HG02970 (cell line): Measurements from ENCODE around the gene PAOX.
A peak's percentile ranks its signal among the peaks of the same experiment; 100 is the strongest.
"Not testable (repeated sequence)": the region's sequence is repeated elsewhere in the genome, so short reads cannot be mapped to it uniquely, and the experiment has no call there.

Experiments used
- ATAC-seq: cut with Tn5 transposase; IDR thresholded peaks from one replicate; pipeline ENCODE4 v1.9.1; 2021; ENCODE audit warnings: mild to moderate bottlenecking, moderate library complexity, moderate number of reproducible peaks; ENCODE audit not compliant: unreplicated experiment, low FRiP score

PAOX gene

GRCh38 chr10:133379801-133380666 lies 972 bp downstream of the PAOX start:
- no peak for ATAC-seq

- ATAC-seq, result no peak
Measured at GRCh38 chr10:133381036-133381435, 2.0 kb downstream of the PAOX start.

GRCh38 chr10:133383551-133383950 lies 4.5 kb downstream of the PAOX start:
- no peak for ATAC-seq

GRCh38 chr10:133384071-133384470 lies 5.0 kb downstream of the PAOX start:
- ATAC-seq, result no peak

GRCh38 chr10:133385214-133385613 lies 6.2 kb downstream of the PAOX start:
- no peak for ATAC-seq

GRCh38 chr10:133386951-133387350 lies 7.9 kb downstream of the PAOX start:
- ATAC-seq, result not testable (repeated sequence)

- peak; percentile 4 for ATAC-seq
Measured at GRCh38 chr10:133388236-133388972, 9.3 kb downstream of the PAOX start.

- ATAC-seq, result peak; percentile 67
Measured at GRCh38 chr10:133388973-133389818, 10.1 kb downstream of the PAOX start.

- no peak for ATAC-seq
Measured at GRCh38 chr10:133390597-133391248, 11.7 kb downstream of the PAOX start.

GRCh38 chr10:133391249-133391635 lies 12.2 kb downstream of the PAOX start:
- no peak for ATAC-seq

- no peak for ATAC-seq
Measured at GRCh38 chr10:133391761-133392518, 12.9 kb downstream of the PAOX start.

GRCh38 chr10:133393401-133394063 lies 14.5 kb downstream of the PAOX start:
- no peak for ATAC-seq

GRCh38 chr10:133394064-133394663 lies 15.1 kb downstream of the PAOX start, which contains the start of gene MTG1:
Gene MTG1 (plus strand): TSS chr10:133394157. CDS start chr10:133394221, 64 bp downstream.
- peak; percentile 78 for ATAC-seq

- no peak for ATAC-seq
Measured at GRCh38 chr10:133394801-133395221, 15.7 kb downstream of the PAOX start.

GRCh38 chr10:133396035-133396624 lies 17.1 kb downstream of the PAOX start:
- ATAC-seq, result no peak

- no peak for ATAC-seq
Measured at GRCh38 chr10:133397938-133398337, 18.9 kb downstream of the PAOX start.

GRCh38 chr10:133399123-133399601 lies 20.1 kb downstream of the PAOX start:
- no peak for ATAC-seq
